GM12878 (cell line): ENCODE measurements around the gene FAM161A. TPM values are rescaled to one million over a fixed set of nuclear protein-coding genes. Genes with fewer than 3 reads are reported as not detected.
A peak's percentile ranks its signal among the peaks of the same experiment; 100 is the strongest.

Experiments
- ATAC-seq: fragments of 200-7000 bp; cut with Tn5 transposase; 3 replicates; pipeline ENCODE4 v1.9.1; 2020; ENCODE audit warnings: mild to moderate bottlenecking, moderate library complexity
- BruUV-seq: library from RNA; stranded (reverse); fragments of 400-500 nt; replicated peaks from 2 replicates; lab custom pipeline; 2021; lab: Mats Ljungman, UMichigan
- CTCF ChIA-PET: fragments of 300-600 bp; sonication (Branson Sonifier 250); formaldehyde crosslinking; extraction: SDS; loops from one replicate; lab custom pipeline; 2021; ENCODE audit warnings: inconsistent platforms; lab: Yijun Ruan, JAX
- POLR2A ChIA-PET: fragments of 350-600 bp; formaldehyde crosslinking; extraction: SDS; loops from one replicate; lab custom pipeline; 2021; ENCODE audit warnings: inconsistent platforms; lab: Charles Lee
- RAD21 ChIA-PET: fragments of 300-600 bp; sonication (Branson Sonifier 250); formaldehyde crosslinking; loops from one replicate; lab custom pipeline; 2023; ENCODE audit warnings: antibody characterized with exemption; ENCODE audit not compliant: unreplicated experiment; lab: Charles Lee
- SMC1A ChIA-PET: fragments of 300-600 bp; sonication (Branson Sonifier 250); formaldehyde crosslinking; loops from one replicate; lab custom pipeline; 2023; ENCODE audit not compliant: unreplicated experiment, uncharacterized antibody; lab: Charles Lee
- DNase-seq: peaks from one replicate; pipeline ENCODE4 v3.0.0-alpha.2; 2011; ENCODE audit warnings: low read depth, low spot score
- FAIRE-seq: peaks from 3 replicates; lab custom pipeline; 2011; peaks lifted over from hg19 to GRCh38; lab: Jason Lieb, UNC
- H2AFZ ChIP-seq: 2 replicates; pipeline ENCODE4 v1.6.0; 2011; ENCODE audit warnings: low read depth, low read length, control low read depth; ENCODE audit not compliant: control insufficient read depth
- H3K27ac ChIP-seq: 2 replicates; pipeline ENCODE4 v1.5.1; 2011; ENCODE audit warnings: control low read depth; ENCODE audit not compliant: control insufficient read depth, insufficient read depth
- H3K27me3 ChIP-seq, 2 experiments: replicated peaks in 1 of 2; 2 replicates each; pipeline versions ENCODE4 v1.6.0 to v1.6.1; 2011; ENCODE audit warnings: low read length in 1 of 2; ENCODE audit not compliant: control insufficient read depth in 2 of 2, insufficient read depth in 2 of 2
- H3K36me3 ChIP-seq, 2 experiments: 2 replicates each; pipeline ENCODE4 v1.5.1; 2011; ENCODE audit warnings: low read length in 1 of 2; ENCODE audit not compliant: control insufficient read depth in 2 of 2, insufficient read depth in 2 of 2
- H3K4me1 ChIP-seq: 2 replicates; pipeline ENCODE4 v1.6.1; 2011; ENCODE audit warnings: mild to moderate bottlenecking, low read length, moderate library complexity, mixed read lengths; ENCODE audit not compliant: control insufficient read depth, insufficient read depth
- H3K4me2 ChIP-seq: 2 replicates; pipeline ENCODE4 v1.6.0; 2011; ENCODE audit warnings: control low read depth; ENCODE audit not compliant: control insufficient read depth, insufficient read depth
- H3K4me3 ChIP-seq: fragments of 200-600 bp; sonication (generic); 2 replicates; pipeline ENCODE4 v1.5.1; 2016
- H3K79me2 ChIP-seq: 2 replicates; pipeline ENCODE4 v1.6.0; 2011; ENCODE audit warnings: low read length; ENCODE audit not compliant: control insufficient read depth, insufficient read depth
- H3K9ac ChIP-seq: 2 replicates; pipeline ENCODE4 v1.8.0; 2011; ENCODE audit warnings: low read length, control low read depth, mixed read lengths; ENCODE audit not compliant: control insufficient read depth, insufficient read depth
- H3K9me3 ChIP-seq: replicated peaks from 3 replicates; pipeline ENCODE4 v1.5.1; 2011; ENCODE audit warnings: mild to moderate bottlenecking, low read length; ENCODE audit not compliant: control insufficient read depth, insufficient read depth
- H4K20me1 ChIP-seq: 2 replicates; pipeline ENCODE4 v1.6.0; 2011; ENCODE audit not compliant: control insufficient read depth, insufficient read depth
- BACH1 ChIP-seq: fragments of 450-650 bp; IDR thresholded peaks from 2 replicates; pipeline ENCODE4 v1.6.1; 2017; ENCODE audit warnings: mild to moderate bottlenecking, borderline replicate concordance
- BCL11A ChIP-seq: IDR thresholded peaks from 2 replicates; pipeline ENCODE4 v1.6.1; 2011; ENCODE audit warnings: low read depth, low read length
- BRCA1 ChIP-seq: IDR thresholded peaks from 2 replicates; pipeline ENCODE4 v1.6.1; 2011; ENCODE audit warnings: low read depth, low read length, improper control_type of control experiment
- CBFB ChIP-seq: IDR thresholded peaks from 2 replicates; pipeline ENCODE4 v1.6.1; 2016; ENCODE audit warnings: antibody characterized with exemption, low read depth
- FOXK2 ChIP-seq: fragments of 450-650 bp; IDR thresholded peaks from 2 replicates; pipeline ENCODE4 v1.6.1; 2017; ENCODE audit warnings: mild to moderate bottlenecking, moderate library complexity
- HCFC1 ChIP-seq: fragments of 150-350 bp; IDR thresholded peaks from 2 replicates; pipeline ENCODE4 v1.6.1; 2014; ENCODE audit warnings: low read length
- HDAC2 ChIP-seq: fragments of 200-600 bp; sonication (generic); IDR thresholded peaks from 2 replicates; pipeline ENCODE4 v1.6.1; 2017
- IKZF2 ChIP-seq, 2 experiments: fragments of 450-650 bp; IDR thresholded peaks; 2 replicates each; pipeline ENCODE4 v1.6.1; 2017; ENCODE audit warnings: mild to moderate bottlenecking in 2 of 2, moderate library complexity in 2 of 2
- JUNB ChIP-seq: IDR thresholded peaks from 2 replicates; pipeline ENCODE4 v1.6.1; 2016; ENCODE audit warnings: antibody characterized with exemption, mild to moderate bottlenecking
- MEF2A ChIP-seq: IDR thresholded peaks from 2 replicates; pipeline ENCODE4 v1.6.1; 2011; ENCODE audit warnings: low read depth, mild to moderate bottlenecking, low read length, moderate library complexity; ENCODE audit not compliant: insufficient read depth
- MXI1 ChIP-seq: fragments of 150-350 bp; IDR thresholded peaks from 2 replicates; pipeline ENCODE4 v1.6.1; 2011; ENCODE audit warnings: low read depth, mild to moderate bottlenecking, inconsistent platforms, low read length, improper control_type of control experiment
- POLR2AphosphoS2 ChIP-seq: IDR thresholded peaks from 2 replicates; pipeline ENCODE4 v1.6.1; 2011; ENCODE audit warnings: low read depth, mild to moderate bottlenecking, low read length, improper control_type of control experiment, moderate library complexity
- SMAD5 ChIP-seq: IDR thresholded peaks from 2 replicates; pipeline ENCODE4 v1.6.1; 2016; ENCODE audit warnings: antibody characterized with exemption, low read depth
- TCF7 ChIP-seq: IDR thresholded peaks from 2 replicates; pipeline ENCODE4 v1.6.1; 2014; ENCODE audit warnings: antibody characterized with exemption, borderline replicate concordance
- ZNF207 ChIP-seq: fragments of 450-650 bp; IDR thresholded peaks from 2 replicates; pipeline ENCODE4 v1.6.1; 2014; ENCODE audit warnings: antibody characterized with exemption, mild to moderate bottlenecking, borderline replicate concordance
- ZNF274 ChIP-seq: IDR thresholded peaks from one replicate; pipeline ENCODE4 v1.8.0; 2011; ENCODE audit not compliant: insufficient read length, insufficient read depth
- WGBS: methylation state at CpG from one replicate; pipeline ENCODE4 v1.1.6; 2016; ENCODE audit warnings: low lambda C conversion rate; ENCODE audit not compliant: insufficient replicate concordance, insufficient coverage; ENCODE audit errors: missing lambda C conversion rate; 5-methylcytosine and 5-hydroxymethylcytosine counted together
- in situ Hi-C: fragments of 300-500 bp; cut with MboI; formaldehyde crosslinking; loops from 9 replicates; pipeline ENCODE4 v1.14.3; 2018; ENCODE audit warnings: mixed read lengths
- intact Hi-C: fragments of 100-400 bp; cut with micrococcal nuclease; formaldehyde crosslinking; loops from one replicate; pipeline ENCODE4 v1.14.2; 2022; ENCODE audit not compliant: unreplicated experiment
- polyA plus RNA-seq, 11 experiments: library from polyadenylated mRNA; depleted of rRNA in 4 of 11; unstranded in 6 of 11; stranded (reverse) in 5 of 11; fragments of >200 nt; fragmentation: Nextera tagmentation in 4 of 11; fragmentation: Illumina TruSeq in 1 of 11; extraction: Ambion mirVana in 4 of 11; extraction: Trizol in 1 of 11; gene quantifications; 1 replicate in 1 of 11; 2 replicates in 10 of 11; pipeline versions ENCODE4 v1.2.1 to v1.2.3, GENCODE V29; 2011 to 2016; ENCODE audit warnings: inconsistent platforms in 2 of 11, missing spikeins in 2 of 11, low read depth in 1 of 11
- total RNA-seq, 4 experiments: library from RNA; depleted of rRNA in 3 of 4; stranded (reverse); fragments of >200 nt in 3 of 4; fragmentation: Illumina TruSeq in 1 of 4; extraction: Trizol in 1 of 4; gene quantifications; 2 replicates each; pipeline versions ENCODE4 v1.2.1 to v1.2.3, GENCODE V29; 2013 to 2021
- TF ChIP-seq, protein P1 (sequence below): fragments of 450-650 bp; IDR thresholded peaks from 2 replicates; pipeline ENCODE4 v1.6.1; 2016; ENCODE audit warnings: mild to moderate bottlenecking
- TF ChIP-seq, protein P2 (sequence below), 3 experiments: IDR thresholded peaks in 2 of 3; conservative IDR thresholded peaks in 1 of 3; 2 replicates each; pipeline ENCODE4 v1.5.1; 2011; ENCODE audit warnings: low read depth in 3 of 3, low read length in 3 of 3, mild to moderate bottlenecking in 3 of 3, control low read depth in 2 of 3, moderate library complexity in 2 of 3, inconsistent platforms in 1 of 3, mixed read lengths in 1 of 3; ENCODE audit not compliant: control insufficient read depth in 2 of 3, insufficient read depth in 1 of 3; ENCODE audit errors: extremely low read depth in 1 of 3

The FAM161A gene
- total and polyA plus RNA-seq, 10 of the 15 experiments (the other 5 are each of a cell fraction or from before 2014, with no cell fraction given), result 2.2 to 12.2 (median 8.9) TPM

GRCh38 chr2:61855318-61855613, 1.4 kb upstream of the FAM161A start:
- TF ChIP-seq IKZF2 (IDR thresholded peaks at IDR 0.05), result no peak
- TF ChIP-seq TCF7, result no peak
- TF ChIP-seq BCL11A, result no peak
- no peak for TF ChIP-seq CBFB
- no peak for TF ChIP-seq FOXK2
- TF ChIP-seq MEF2A, result no peak
- TF ChIP-seq, protein P1, sequence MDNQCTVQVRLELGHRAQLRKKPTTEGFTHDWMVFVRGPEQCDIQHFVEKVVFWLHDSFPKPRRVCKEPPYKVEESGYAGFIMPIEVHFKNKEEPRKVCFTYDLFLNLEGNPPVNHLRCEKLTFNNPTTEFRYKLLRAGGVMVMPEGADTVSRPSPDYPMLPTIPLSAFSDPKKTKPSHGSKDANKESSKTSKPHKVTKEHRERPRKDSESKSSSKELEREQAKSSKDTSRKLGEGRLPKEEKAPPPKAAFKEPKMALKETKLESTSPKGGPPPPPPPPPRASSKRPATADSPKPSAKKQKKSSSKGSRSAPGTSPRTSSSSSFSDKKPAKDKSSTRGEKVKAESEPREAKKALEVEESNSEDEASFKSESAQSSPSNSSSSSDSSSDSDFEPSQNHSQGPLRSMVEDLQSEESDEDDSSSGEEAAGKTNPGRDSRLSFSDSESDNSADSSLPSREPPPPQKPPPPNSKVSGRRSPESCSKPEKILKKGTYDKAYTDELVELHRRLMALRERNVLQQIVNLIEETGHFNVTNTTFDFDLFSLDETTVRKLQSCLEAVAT, result no peak
- TF ChIP-seq ZNF274, result no peak
- no peak for TF ChIP-seq MXI1
- TF ChIP-seq ZNF207, result no peak
- TF ChIP-seq HDAC2, result no peak
- no peak for TF ChIP-seq SMAD5
- TF ChIP-seq JUNB, result no peak
- TF ChIP-seq, protein P2, sequence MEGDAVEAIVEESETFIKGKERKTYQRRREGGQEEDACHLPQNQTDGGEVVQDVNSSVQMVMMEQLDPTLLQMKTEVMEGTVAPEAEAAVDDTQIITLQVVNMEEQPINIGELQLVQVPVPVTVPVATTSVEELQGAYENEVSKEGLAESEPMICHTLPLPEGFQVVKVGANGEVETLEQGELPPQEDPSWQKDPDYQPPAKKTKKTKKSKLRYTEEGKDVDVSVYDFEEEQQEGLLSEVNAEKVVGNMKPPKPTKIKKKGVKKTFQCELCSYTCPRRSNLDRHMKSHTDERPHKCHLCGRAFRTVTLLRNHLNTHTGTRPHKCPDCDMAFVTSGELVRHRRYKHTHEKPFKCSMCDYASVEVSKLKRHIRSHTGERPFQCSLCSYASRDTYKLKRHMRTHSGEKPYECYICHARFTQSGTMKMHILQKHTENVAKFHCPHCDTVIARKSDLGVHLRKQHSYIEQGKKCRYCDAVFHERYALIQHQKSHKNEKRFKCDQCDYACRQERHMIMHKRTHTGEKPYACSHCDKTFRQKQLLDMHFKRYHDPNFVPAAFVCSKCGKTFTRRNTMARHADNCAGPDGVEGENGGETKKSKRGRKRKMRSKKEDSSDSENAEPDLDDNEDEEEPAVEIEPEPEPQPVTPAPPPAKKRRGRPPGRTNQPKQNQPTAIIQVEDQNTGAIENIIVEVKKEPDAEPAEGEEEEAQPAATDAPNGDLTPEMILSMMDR (IDR thresholded peaks at IDR 0.05 in 2 of 3, conservative IDR thresholded peaks at IDR 0.05 in 1 of 3; ENCODE audit: control insufficient read depth in 2 of 3, extremely low read depth in 1 of 3, insufficient read depth in 1 of 3, low read depth in 3 of 3, low read length in 3 of 3), result no peak
- TF ChIP-seq BACH1, result no peak
- no peak for TF ChIP-seq HCFC1
- TF ChIP-seq POLR2AphosphoS2, result no peak
- no peak for TF ChIP-seq BRCA1
- no peak for ATAC-seq
- ChIA-PET SMC1A (no interaction called here), RAD21 (no interaction called here), CTCF (interaction anchor here (0.7 to 1.8 kb wide), 3 partner anchors 12 to 592 kb away, joined by 4 to 6 read pairs (median 4); no protein-coding TSS in a partner anchor), POLR2A (no interaction called here)
- intact Hi-C loops, result no loop called here
- peak overlapping the region; percentile 100 for H3K4me2 ChIP-seq
- DNase-seq, result no peak
- H3K79me2 ChIP-seq, result no peaks in the 10 kb centered on the region
- peak overlapping the region; percentile 87 for H3K27ac ChIP-seq
- WGBS, result 24% methylated on average over 9 of the region's 9 CpGs
- peak overlapping the region; percentile 86 for H3K9ac ChIP-seq
- peak overlapping the region; percentile 82 for H3K4me3 ChIP-seq
- no peak for FAIRE-seq
- no peaks in the 10 kb centered on the region for H3K36me3 ChIP-seq
- H4K20me1 ChIP-seq, result no peaks in the 10 kb centered on the region
- BruUV-seq, result no TSS peak
- in situ Hi-C loops, result no loop called here
- H3K4me1 ChIP-seq, result peaks cover 9% of the 10 kb centered on the region
- H2AFZ ChIP-seq, result peak overlapping the region; percentile 96
- no peaks in the 10 kb centered on the region for H3K9me3 ChIP-seq
- H3K27me3 ChIP-seq, result no peaks in the 10 kb centered on the region
